ENCODE measurements around the gene DDX17. TPM values are rescaled to one million over a fixed set of nuclear protein-coding genes. Genes with fewer than 3 reads are reported as not detected.

DDX17 gene
- total RNA-seq, 3 donors from 2014 or later = 586 to 1,018 (median 961) TPM

DNA sequence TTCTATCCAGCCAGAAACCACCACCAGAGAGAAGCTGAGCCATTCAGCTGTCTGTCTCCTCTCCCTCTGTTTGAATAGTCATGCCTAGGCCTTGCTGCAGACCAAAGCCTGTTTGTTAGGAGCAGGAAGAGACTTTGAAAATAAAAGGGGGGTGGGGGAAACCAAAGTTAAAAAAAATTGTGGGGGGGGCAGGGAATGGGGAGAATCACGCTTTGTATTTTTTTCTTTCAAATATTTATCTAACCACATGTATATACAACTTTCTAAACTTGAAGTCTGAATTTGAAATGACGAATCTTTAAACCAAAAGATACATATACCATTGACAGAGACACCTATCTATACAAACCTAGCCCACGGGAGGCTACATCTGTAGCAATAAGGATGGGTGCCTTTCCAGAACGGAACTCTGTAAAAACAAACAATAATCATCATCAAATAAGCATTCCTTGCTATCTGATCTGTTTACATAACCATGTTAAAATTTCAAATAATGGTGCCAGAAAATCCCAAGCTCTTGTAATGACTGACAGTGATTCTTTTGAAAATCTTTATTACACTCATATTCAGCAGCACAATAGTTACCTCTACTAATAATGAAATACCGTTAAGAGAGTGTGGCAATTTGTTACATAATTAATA lies 14.3 kb downstream of the DDX17 start:
- Histone ChIP-seq H3K4me1 (no peaks in the 10 kb centered on the region), H3K36me3 (peaks cover 17% of the 10 kb centered on the region), H3K9me3 (no peaks in the 10 kb centered on the region), H3K27ac (no peak overlapping the region), H3K27me3 (no peaks in the 10 kb centered on the region), H3K4me3 (no peak overlapping the region)
- TF ChIP-seq POLR2AphosphoS5 (IDR thresholded peaks at IDR 0.05) (no peak), POLR2A (IDR thresholded peaks at IDR 0.05) (no peak)
- TF ChIP-seq, protein P1, sequence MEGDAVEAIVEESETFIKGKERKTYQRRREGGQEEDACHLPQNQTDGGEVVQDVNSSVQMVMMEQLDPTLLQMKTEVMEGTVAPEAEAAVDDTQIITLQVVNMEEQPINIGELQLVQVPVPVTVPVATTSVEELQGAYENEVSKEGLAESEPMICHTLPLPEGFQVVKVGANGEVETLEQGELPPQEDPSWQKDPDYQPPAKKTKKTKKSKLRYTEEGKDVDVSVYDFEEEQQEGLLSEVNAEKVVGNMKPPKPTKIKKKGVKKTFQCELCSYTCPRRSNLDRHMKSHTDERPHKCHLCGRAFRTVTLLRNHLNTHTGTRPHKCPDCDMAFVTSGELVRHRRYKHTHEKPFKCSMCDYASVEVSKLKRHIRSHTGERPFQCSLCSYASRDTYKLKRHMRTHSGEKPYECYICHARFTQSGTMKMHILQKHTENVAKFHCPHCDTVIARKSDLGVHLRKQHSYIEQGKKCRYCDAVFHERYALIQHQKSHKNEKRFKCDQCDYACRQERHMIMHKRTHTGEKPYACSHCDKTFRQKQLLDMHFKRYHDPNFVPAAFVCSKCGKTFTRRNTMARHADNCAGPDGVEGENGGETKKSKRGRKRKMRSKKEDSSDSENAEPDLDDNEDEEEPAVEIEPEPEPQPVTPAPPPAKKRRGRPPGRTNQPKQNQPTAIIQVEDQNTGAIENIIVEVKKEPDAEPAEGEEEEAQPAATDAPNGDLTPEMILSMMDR (IDR thresholded peaks at IDR 0.05) = no peak
- DNase-seq (ENCODE audit: low spot score in 2 of 2) = no peak
- intact Hi-C loops (cut with DNase I; ENCODE audit: low total_unique reads) = no loop called here

DNA sequence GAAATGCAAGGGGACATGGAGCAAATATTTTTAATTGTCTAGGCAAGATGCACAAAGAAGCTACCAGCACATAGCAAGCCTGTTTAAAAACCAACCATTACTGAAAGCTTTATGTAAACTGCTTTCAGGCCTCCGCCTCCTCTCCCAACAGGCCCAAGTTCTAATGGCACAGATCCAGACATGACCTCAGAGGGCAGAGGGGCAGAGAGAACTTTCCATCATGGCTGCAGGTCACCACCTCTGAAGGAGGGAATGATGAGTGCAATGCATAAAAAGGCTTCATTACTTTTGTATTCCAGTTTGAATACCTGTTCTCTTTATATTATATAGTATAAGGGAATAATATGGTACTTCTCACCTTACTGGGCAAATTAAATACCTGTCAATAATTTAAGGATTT lies 15.2 kb downstream of the DDX17 start:
- TF ChIP-seq, protein P1 (IDR thresholded peaks at IDR 0.05) = no peak
- Histone ChIP-seq H3K9me3 (no peaks in the 10 kb centered on the region), H3K27ac (peak overlapping the region; percentile 38 to 42), H3K36me3 (peaks cover 17% of the 10 kb centered on the region), H3K4me1 (no peaks in the 10 kb centered on the region), H3K27me3 (no peaks in the 10 kb centered on the region), H3K4me3 (no peak overlapping the region)
- DNase-seq (ENCODE audit: low spot score in 2 of 2) = no peak
- intact Hi-C loops (cut with DNase I; ENCODE audit: low total_unique reads) = no loop called here

DNA sequence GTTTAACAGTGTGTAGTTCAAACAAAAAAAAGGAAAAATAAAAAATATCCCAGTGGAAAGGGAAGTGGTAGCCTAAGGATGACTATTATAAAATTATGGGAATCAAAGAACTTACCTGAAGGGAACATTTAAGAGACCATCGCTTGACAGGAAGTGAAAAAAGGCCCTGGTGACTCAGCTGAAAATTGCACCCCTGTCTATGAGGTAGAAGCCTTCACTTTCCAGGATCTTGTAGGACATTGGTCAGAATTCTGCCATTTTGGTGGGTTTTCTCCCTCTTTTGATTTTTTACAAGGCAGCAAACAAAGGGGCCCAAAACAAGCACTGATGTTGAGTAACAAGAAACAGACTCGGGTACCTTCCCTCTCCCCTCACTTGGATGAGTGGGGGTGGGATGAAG lies 15.6 kb downstream of the DDX17 start:
- Histone ChIP-seq H3K36me3 (peaks cover 17% of the 10 kb centered on the region), H3K4me1 (no peaks in the 10 kb centered on the region), H3K27me3 (no peaks in the 10 kb centered on the region), H3K4me3 (no peak overlapping the region), H3K9me3 (no peaks in the 10 kb centered on the region), H3K27ac (peak overlapping the region; percentile 38 to 42)
- DNase-seq (ENCODE audit: low spot score in 2 of 2) = no peak
- TF ChIP-seq, protein P1 (IDR thresholded peaks at IDR 0.05) = no peak
- TF ChIP-seq POLR2A (IDR thresholded peaks at IDR 0.05) (no peak), POLR2AphosphoS5 (IDR thresholded peaks at IDR 0.05) (peak in 1 of 3 donors; percentile 7)
- intact Hi-C loops (cut with DNase I; ENCODE audit: low total_unique reads) = no loop called here

DNA sequence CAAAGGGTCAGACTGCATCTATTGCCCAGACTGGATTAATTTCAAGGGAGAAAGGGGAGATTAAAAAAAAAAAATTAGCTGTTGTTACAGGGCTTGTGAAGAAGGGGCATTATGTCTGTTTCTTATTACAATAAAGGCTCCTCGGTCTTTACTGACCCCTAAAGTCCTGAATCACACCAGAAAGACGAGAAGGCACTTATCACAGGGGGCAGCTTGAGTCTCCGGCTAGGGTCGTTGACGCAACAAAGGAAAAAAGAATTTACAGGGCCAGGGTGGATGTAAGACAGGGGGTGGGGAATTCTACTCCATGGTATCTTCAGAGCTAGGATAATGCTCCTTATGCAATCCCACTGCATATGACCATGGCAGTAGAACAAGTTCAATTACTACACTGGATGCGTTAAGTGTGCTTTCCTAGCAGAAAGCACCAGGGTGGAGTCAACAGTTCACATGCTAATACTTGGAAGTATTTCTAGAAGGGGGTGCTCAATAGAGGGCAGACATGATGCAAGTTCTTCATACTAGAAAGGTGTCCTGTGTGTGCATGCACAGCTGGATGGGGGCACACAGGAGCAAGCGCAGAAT lies 16.5 kb downstream of the DDX17 start:
- Histone ChIP-seq H3K27ac (no peak overlapping the region), H3K4me1 (no peaks in the 10 kb centered on the region)
- TF ChIP-seq POLR2AphosphoS5 (IDR thresholded peaks at IDR 0.05) (no peak), POLR2A (IDR thresholded peaks at IDR 0.05) (no peak)
- TF ChIP-seq, protein P1 (IDR thresholded peaks at IDR 0.05) = no peak

DNA sequence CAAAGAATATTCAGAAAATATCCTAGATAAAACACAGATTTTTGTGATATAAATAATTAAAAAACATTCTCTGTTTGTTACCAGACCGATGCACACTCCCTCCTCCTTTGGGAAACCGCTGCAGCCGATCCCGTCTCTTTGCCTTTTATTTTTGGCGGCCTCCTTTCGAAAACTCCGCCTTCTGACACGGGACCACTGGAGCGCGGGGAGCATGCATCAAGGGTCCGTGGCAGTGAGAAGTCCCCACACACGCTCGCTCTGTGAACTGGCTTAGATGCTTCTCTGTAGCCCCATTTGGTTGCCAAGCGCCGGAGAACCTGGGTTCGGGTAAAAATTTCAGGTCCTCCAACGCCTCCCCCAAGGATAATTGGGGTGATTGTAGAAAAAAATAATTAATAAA lies 17.0 kb downstream of the DDX17 start:
- peaks cover 8% of the 10 kb centered on the region for H3K36me3 ChIP-seq
- H3K9me3 ChIP-seq = no peaks in the 10 kb centered on the region
- H3K27me3 ChIP-seq = no peaks in the 10 kb centered on the region
- intact Hi-C loops (cut with DNase I; ENCODE audit: low total_unique reads) = no loop called here
- H3K4me3 ChIP-seq = no peak overlapping the region
- TF ChIP-seq POLR2AphosphoS5 (IDR thresholded peaks at IDR 0.05) (no peak), POLR2A (IDR thresholded peaks at IDR 0.05) (no peak)
- TF ChIP-seq, protein P1 (IDR thresholded peaks at IDR 0.05) = no peak
- no peaks in the 10 kb centered on the region for H3K4me1 ChIP-seq
- no peak for DNase-seq (ENCODE audit: low spot score in 2 of 2)
- H3K27ac ChIP-seq = no peak overlapping the region

More for the DNA sequence above, 16.5 kb downstream of the DDX17 start:
- intact Hi-C loops (cut with DNase I; ENCODE audit: low total_unique reads) = no loop called here
- no peaks in the 10 kb centered on the region for H3K27me3 ChIP-seq
- H3K9me3 ChIP-seq = no peaks in the 10 kb centered on the region
- H3K36me3 ChIP-seq = peaks cover 14% of the 10 kb centered on the region
- H3K4me3 ChIP-seq = no peak overlapping the region
- DNase-seq (ENCODE audit: low spot score in 2 of 2) = no peak

All from breast epithelium (tissue), 4 donors.